ENCODE measurements around the gene ELOVL1.

Gene ELOVL1

GRCh38 chr1:43383449-43383848, 15.6 kb upstream of the ELOVL1 start:
- no peaks in the 10 kb centered on the region for H3K27me3 ChIP-seq (ENCODE audit: control insufficient read depth, insufficient read depth, low read length)
- H3K36me3 ChIP-seq (ENCODE audit: control insufficient read depth, insufficient read depth, low read length), result no peaks in the 10 kb centered on the region
- no peak overlapping the region for H3K9ac ChIP-seq
- H3K4me1 ChIP-seq, result no peaks in the 10 kb centered on the region
- H3K27ac ChIP-seq, result no peak overlapping the region
- H2AFZ ChIP-seq, result no peak overlapping the region
- no peaks in the 10 kb centered on the region for H3K9me3 ChIP-seq (ENCODE audit: control insufficient read depth, low read length)
- no peak overlapping the region for H3K4me2 ChIP-seq (ENCODE audit: low read length)
- H3K4me3 ChIP-seq (ENCODE audit: low read depth, low read length), result no peak overlapping the region
- no peaks in the 10 kb centered on the region for H3K79me2 ChIP-seq
- TF ChIP-seq, protein P1, sequence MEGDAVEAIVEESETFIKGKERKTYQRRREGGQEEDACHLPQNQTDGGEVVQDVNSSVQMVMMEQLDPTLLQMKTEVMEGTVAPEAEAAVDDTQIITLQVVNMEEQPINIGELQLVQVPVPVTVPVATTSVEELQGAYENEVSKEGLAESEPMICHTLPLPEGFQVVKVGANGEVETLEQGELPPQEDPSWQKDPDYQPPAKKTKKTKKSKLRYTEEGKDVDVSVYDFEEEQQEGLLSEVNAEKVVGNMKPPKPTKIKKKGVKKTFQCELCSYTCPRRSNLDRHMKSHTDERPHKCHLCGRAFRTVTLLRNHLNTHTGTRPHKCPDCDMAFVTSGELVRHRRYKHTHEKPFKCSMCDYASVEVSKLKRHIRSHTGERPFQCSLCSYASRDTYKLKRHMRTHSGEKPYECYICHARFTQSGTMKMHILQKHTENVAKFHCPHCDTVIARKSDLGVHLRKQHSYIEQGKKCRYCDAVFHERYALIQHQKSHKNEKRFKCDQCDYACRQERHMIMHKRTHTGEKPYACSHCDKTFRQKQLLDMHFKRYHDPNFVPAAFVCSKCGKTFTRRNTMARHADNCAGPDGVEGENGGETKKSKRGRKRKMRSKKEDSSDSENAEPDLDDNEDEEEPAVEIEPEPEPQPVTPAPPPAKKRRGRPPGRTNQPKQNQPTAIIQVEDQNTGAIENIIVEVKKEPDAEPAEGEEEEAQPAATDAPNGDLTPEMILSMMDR (IDR thresholded peaks at IDR 0.05), result no peak

DNA sequence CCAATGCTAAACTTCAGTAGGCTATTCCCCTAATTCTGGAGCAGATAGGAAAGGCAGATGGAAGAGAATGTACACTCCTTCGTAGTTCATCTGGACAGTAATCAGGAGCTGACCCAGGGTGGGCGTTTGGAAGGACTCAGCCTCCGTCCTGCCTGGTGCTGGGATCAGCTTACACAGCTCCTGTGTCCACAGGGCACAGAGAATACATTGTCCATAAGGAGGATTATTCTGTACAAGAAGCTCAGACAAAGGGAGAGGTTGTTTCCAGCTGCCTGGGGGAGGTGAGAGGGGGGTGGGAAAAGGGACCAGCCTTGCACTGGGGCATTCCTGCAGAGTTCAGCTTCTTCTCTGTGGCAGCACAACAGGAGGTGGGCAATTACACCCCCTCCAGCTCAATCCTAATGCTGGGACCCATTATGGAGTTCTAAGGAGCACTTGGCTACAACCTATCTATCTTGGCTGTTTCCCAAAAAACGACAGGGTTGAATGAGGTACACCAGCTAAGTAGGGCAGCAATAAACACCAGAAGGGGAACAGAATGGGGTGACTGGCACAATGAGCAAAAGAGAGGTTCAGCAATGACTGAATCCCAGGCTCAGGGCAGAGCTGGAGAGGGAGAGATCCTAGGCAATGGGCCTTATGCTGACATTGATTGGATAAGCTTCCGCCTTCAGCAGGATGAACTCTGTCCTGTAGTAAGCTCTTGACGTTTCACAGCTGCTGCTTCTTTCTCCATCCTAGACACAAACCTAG, 14.4 kb upstream of the ELOVL1 start:
- Histone ChIP-seq H3K27me3 (ENCODE audit: control insufficient read depth, insufficient read depth, low read length) (no peaks in the 10 kb centered on the region), H3K9ac (no peak overlapping the region), H3K4me2 (ENCODE audit: low read length) (no peak overlapping the region), H2AFZ (no peak overlapping the region), H3K9me3 (ENCODE audit: control insufficient read depth, low read length) (no peaks in the 10 kb centered on the region), H3K36me3 (ENCODE audit: control insufficient read depth, insufficient read depth, low read length) (no peaks in the 10 kb centered on the region), H3K27ac (no peak overlapping the region), H3K79me2 (no peaks in the 10 kb centered on the region), H3K4me3 (ENCODE audit: low read depth, low read length) (no peak overlapping the region), H3K4me1 (no peaks in the 10 kb centered on the region)
- TF ChIP-seq, protein P1 (IDR thresholded peaks at IDR 0.05), result no peak

GRCh38 chr1:43381612-43382011, 13.8 kb upstream of the ELOVL1 start:
- TF ChIP-seq, protein P1 (IDR thresholded peaks at IDR 0.05), result no peak
- H3K4me3 ChIP-seq (ENCODE audit: low read depth, low read length), result no peak overlapping the region
- no peaks in the 10 kb centered on the region for H3K27me3 ChIP-seq (ENCODE audit: control insufficient read depth, insufficient read depth, low read length)
- no peaks in the 10 kb centered on the region for H3K9me3 ChIP-seq (ENCODE audit: control insufficient read depth, low read length)
- no peaks in the 10 kb centered on the region for H3K4me1 ChIP-seq
- H3K27ac ChIP-seq, result no peak overlapping the region
- no peaks in the 10 kb centered on the region for H3K36me3 ChIP-seq (ENCODE audit: control insufficient read depth, insufficient read depth, low read length)
- H3K79me2 ChIP-seq, result peaks cover under 1% of the 10 kb centered on the region
- no peak overlapping the region for H3K9ac ChIP-seq
- H2AFZ ChIP-seq, result no peak overlapping the region
- H3K4me2 ChIP-seq (ENCODE audit: low read length), result no peak overlapping the region

GRCh38 chr1:43379476-43379875, 11.7 kb upstream of the ELOVL1 start:
- H2AFZ ChIP-seq, result no peak overlapping the region
- TF ChIP-seq, protein P1 (IDR thresholded peaks at IDR 0.05), result no peak
- no peak overlapping the region for H3K9ac ChIP-seq
- H3K4me3 ChIP-seq (ENCODE audit: low read depth, low read length), result no peak overlapping the region
- no peaks in the 10 kb centered on the region for H3K36me3 ChIP-seq (ENCODE audit: control insufficient read depth, insufficient read depth, low read length)
- H3K27me3 ChIP-seq (ENCODE audit: control insufficient read depth, insufficient read depth, low read length), result no peaks in the 10 kb centered on the region
- H3K27ac ChIP-seq, result no peak overlapping the region
- H3K79me2 ChIP-seq, result peaks cover 2% of the 10 kb centered on the region
- H3K9me3 ChIP-seq (ENCODE audit: control insufficient read depth, low read length), result no peaks in the 10 kb centered on the region
- H3K4me2 ChIP-seq (ENCODE audit: low read length), result no peak overlapping the region
- H3K4me1 ChIP-seq, result no peaks in the 10 kb centered on the region

- Histone ChIP-seq H3K36me3 (ENCODE audit: control insufficient read depth, insufficient read depth, low read length) (no peaks in the 10 kb centered on the region), H3K4me2 (ENCODE audit: low read length) (no peak overlapping the region), H3K4me1 (no peaks in the 10 kb centered on the region), H3K79me2 (peaks cover 2% of the 10 kb centered on the region), H3K27me3 (ENCODE audit: control insufficient read depth, insufficient read depth, low read length) (no peaks in the 10 kb centered on the region), H3K9ac (no peak overlapping the region), H3K9me3 (ENCODE audit: control insufficient read depth, low read length) (no peaks in the 10 kb centered on the region), H3K4me3 (ENCODE audit: low read depth, low read length) (no peak overlapping the region), H2AFZ (no peak overlapping the region), H3K27ac (no peak overlapping the region)
- TF ChIP-seq, protein P1 (IDR thresholded peaks at IDR 0.05), result no peak
Measured at GRCh38 chr1:43377831-43378230, 10.0 kb upstream of the ELOVL1 start.
